ENCODE data around the gene SYNPO.

The SYNPO gene, protein sequence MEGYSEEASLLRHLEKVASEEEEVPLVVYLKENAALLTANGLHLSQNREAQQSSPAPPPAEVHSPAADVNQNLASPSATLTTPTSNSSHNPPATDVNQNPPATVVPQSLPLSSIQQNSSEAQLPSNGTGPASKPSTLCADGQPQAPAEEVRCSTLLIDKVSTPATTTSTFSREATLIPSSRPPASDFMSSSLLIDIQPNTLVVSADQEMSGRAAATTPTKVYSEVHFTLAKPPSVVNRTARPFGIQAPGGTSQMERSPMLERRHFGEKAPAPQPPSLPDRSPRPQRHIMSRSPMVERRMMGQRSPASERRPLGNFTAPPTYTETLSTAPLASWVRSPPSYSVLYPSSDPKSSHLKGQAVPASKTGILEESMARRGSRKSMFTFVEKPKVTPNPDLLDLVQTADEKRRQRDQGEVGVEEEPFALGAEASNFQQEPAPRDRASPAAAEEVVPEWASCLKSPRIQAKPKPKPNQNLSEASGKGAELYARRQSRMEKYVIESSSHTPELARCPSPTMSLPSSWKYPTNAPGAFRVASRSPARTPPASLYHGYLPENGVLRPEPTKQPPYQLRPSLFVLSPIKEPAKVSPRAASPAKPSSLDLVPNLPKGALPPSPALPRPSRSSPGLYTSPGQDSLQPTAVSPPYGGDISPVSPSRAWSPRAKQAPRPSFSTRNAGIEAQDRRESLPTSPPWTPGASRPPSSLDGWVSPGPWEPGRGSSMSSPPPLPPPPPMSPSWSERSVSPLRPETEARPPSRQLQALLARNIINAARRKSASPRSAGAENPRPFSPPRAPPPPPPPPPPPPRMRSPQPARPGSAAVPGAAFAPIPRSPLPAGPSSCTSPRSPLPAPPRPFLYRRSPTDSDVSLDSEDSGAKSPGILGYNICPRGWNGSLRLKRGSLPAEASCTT

DNA sequence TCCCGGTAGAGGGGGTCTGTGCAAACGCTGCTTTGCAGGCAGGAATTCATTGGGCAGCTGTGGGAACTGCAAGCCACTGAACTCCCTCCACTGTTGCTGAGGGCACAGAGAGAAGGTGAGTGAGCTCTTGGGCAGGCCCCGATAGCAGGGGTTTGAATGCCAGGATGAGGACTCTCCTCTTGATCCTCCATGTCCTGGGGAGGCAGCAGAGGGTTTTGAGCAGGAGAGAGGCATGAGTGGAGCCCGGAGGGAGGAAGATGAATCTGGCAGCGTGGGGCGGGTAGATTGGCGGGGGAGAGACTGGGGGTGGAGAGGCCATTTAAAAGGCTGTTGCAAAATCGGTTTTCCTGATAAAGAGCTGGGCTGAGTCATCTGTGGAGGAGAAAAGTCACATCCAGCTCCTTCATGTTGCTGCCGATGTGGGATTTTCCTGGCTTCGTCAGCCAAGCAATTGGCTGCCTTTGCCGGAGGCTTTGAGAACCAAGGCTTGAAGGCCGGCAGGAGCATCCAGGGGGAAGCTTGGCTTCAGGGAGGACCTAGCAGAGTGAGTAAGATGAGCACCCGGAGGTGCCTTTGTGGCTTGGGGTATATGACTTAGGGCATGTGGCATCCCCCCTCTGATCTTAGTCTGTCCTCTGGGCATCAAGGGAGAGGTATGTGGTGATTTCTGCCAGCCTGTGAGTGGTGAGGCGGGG is at the start of gene SYNPO:
TSS of gene SYNPO (plus strand) at position 350 of the 695 bp plus-strand sequence. CDS start 7,616 bp downstream, outside the sequence.
- DNase-seq (ENCODE audit: low spot score), result no peak

DNA sequence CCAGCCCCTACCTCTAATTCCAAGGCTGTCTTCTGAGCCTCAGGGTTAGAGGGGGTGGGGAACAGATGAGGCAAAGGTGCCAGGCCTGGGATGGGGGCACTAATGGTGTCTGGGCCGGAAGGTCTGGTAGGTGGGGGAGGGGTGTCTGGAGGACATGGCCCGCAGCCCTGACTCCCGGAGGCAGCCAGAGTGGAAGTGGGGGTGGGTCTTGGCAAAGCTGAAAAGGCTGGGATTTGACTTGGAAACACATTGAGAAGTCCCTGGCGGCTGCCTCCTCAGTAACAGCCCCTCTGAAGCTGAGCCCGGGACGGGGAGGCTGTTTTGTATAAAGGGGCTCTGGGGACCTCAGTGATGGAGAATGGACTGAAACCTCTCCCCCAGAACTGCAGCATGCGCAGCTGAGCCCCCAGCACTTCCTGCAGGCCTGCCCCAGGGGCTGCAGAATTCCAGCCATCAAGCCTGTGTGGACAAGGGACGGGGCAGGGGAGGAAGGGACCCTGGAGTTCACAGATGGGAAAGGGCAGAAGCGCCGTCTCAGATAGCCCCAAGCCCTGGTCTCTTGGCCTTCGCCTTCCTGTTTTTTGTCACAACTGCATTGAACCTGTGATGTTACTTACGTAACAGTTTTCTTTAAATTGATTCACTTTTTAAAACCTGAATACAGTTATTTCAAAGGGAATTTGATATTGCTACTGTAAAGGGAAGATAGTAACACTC is 49.3 kb upstream of the SYNPO start:
- no peak for DNase-seq (ENCODE audit: low spot score)

DNA sequence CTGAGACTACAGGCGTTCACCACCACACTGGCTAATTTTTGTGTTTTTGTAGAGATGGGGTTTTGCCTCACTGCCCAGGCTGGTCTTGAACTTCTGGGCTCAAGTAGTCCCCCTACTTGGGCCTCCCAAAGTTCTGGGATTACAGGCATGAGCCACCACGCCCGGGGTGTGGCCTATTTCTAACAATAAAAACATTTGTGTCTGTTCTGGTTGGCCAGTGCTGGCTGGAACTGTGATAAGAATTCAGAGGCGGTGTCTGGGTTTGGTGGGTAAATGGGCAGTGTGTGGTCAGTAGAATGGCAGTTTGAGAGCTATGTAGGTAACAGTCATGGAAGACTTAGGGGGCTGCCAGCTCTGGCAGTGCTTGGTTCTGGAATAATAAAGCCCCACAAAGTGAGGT is 46.9 kb upstream of the SYNPO start:
- no peak for DNase-seq (ENCODE audit: low spot score)

DNA sequence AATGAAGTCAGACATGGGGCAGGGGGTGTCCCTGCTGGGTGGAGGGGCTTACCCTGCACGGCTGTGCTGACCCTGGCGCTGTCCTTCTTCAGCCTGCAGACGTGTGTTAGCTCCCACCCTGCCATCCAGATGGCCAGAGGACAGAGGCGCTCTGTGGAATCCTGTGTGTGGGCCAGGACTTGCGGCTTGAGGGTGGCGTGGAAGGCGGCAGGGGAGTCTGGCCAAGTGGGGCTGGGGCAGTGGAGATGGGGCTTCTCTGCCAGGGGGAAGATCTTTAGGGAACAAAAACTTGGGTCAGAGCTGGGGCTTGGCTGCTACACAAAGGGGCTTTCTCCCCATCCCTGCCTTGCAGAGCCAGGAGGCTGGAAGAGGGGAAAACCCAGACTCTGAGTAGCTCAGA is 46.5 kb upstream of the SYNPO start:
- DNase-seq (ENCODE audit: low spot score), result no peak

DNA sequence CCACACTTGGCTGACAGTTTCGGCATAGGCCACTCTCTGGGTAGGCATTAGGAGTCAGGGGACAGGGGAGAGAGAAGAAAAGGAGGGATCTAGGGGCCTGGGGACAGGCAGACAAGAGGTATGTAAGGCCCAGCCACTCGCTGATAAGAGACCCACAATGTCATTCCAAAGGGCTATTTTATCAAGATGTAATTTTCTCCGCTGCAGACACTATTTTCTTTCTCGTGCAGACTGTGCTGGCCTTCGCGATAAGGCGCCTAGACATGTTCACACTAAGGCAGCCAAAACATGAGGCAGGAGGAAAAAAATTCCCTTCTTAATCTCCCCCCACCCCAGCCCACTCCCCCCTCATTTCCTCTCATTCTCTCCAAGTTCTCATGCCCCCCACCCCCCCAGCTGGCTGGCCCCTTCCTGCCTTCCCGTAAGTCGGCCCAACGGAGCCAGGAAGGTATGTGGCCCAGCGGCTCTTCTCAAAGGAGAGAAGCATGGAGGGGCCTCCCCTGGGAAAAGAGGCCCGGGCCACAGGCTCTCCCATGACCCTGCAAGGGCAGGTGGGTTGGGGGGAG is 44.9 kb upstream of the SYNPO start:
- DNase-seq (ENCODE audit: low spot score), result no peak

DNA sequence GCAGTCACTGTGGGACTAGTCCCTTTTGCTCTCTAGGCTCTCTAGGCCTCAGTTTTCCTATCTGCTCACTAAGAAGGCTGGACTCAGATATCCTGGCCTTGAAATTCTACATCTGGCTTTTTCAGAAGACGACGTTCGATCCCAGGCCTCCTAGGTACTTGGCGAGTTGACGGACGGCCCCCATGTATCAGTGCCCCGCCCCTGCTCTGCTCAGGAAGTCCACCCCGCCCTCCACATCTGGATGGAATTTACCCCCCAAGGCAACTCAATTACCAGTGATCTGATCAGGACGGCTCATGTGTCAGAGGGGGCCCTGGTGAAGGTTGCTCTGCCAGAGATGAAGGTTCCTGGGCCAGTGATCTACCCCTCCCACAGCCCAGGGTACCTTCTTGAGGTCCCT is 44.1 kb upstream of the SYNPO start:
- DNase-seq (ENCODE audit: low spot score), result no peak

DNA sequence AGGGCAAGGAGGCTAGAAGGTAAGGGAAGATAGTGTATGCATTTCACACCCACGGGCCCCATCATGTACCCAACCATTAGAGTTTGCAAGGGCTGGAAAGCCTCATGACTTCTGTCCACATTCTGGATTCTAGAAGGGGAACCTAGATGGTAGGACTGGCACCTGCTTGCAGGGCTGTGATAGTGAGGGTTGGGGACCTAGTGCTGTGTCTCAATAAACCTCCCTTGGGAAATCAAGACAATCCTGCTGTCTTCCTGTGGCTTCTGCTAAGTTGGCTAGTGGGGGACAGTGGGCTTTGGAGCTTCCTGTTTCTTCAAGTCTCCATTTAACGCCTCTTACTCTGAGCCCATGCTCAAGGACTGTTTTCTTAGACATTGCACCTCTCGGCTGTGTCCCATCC is 43.6 kb upstream of the SYNPO start:
- DNase-seq (ENCODE audit: low spot score), result no peak

DNA sequence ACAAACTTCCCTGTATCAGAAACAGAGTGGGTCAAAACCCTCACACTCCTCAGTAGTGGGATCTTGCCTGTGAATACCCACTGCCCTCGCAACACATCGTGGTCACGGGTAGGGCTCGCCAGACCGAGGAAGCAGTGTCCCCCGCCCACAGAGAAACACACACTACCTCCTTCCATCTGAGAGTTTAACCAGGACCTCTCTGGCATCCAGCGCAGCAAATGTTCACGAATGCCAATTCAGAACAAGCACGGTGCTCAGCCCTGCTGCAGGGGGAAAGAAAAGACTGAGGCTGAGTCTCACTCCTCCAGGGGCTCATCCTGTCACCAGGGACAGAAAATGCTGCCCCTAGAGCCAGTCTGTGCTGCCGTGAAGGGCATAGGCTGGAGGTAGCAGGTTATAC is 42.5 kb upstream of the SYNPO start:
- DNase-seq (ENCODE audit: low spot score), result no peak

DNA sequence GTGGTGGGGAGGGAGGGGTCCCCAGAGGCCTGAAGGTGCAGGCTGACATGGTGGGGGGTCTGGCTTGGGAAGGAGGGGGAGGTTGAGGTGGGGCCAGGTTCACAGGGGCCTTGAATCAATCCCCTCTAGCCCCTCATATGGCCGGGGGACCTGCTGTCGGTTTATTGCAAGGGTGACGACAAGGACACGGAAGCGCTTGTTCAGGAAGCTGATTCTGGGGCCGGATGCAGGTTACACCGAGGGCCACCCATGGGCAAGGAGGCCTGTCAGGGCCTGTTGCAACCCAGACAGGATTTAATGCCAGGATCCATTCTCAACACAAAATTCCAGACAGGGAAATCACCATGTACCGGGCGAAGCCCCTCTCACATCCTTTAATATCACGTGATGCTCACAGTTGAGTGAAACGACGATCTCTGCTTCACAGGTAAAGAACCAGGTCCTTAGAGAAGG is 41.6 kb upstream of the SYNPO start:
- DNase-seq (ENCODE audit: low spot score), result no peak

DNA sequence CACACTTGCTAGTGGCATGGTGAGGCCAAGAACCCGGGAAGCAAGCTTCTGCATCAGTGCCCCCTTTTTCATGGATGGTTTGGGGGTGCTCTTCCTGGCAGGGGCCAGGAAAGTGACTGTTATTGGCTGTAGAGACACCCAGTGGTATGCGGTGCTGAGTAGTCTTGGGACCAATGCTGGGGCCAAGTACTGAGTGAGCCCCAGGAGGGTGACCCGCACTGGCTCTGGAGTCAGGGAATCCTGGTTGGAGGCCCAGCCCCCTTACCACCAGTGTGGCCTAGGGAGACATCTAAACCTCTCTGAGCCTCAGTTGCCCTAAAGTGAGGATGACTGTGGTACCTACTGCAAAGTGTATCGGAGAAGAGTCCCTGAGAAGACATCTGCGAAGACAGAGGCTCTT is 41.2 kb upstream of the SYNPO start:
- DNase-seq (ENCODE audit: low spot score), result no peak

DNA sequence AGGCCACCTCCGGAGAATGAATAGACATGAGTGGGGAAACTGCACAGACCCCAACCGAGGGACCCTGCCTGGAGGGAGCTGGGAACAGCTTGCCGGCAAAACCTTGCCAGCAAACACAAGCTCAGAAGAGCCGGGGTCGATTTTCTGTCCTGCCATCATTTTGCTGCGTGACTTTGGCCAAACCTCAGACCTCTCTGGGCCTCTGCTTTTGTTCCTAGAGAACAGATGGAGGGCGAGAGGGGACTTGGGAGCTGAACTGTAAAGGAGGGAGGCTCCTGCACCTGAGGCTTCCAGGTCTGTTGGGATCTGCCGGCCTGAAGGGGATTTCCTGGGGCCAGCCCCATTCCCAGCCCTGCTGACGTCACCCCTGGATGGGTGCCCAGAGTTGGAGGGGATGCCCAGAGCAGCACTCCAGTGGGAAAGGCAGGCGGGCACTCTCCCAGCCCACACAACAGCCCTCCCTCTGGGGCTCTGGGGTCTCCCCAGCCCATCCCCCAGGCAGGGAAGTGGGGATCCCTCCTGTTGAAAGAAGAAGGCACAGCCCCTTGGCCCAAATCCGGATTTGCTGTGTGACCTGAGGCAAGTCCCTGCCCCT is 40.4 kb upstream of the SYNPO start:
- DNase-seq (ENCODE audit: low spot score), result no peak

DNA sequence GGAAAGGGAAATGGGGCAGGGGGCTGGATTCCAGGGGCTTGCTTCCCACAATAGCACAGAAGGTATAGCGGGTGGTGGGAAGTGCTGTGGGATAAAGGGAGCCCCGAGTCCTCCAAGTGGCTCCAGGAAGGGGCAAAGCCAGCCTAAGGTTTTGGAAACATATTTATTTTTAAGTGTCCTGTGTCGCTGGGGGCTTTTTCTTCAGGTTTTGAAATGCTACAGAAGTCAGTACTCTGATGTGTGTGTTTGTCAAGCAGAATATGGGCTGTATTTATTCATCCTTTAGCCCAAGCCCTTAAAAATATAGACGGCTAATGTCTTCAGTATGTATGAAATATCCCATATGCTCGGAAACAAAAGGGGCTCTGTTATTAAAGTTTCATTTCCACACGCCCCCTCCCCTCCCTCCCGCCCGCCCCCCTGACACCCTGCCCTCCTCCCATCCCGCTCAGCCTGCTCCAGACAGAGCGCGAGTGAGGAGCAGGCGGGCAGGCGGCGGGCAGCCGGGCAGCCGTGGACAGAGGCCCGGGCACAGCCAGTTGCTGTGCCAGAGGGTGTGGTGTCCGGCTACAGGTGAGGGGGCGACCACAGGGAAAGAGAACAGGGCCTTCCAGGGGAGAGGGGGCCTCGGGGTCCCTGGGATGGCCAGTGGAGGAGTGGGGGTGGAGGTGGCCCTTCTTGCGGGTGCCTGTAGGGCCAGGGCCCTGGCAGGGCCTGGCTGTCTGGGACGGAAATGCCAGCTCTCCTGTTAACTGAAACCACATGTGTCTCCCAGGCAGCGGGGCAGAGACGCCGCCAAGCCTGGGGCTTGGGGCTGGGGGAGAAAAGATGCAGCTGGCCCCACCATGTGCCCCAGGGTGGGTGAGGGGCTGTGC is 39.6 kb upstream of the SYNPO start:
- DNase-seq (ENCODE audit: low spot score), result no peak

DNA sequence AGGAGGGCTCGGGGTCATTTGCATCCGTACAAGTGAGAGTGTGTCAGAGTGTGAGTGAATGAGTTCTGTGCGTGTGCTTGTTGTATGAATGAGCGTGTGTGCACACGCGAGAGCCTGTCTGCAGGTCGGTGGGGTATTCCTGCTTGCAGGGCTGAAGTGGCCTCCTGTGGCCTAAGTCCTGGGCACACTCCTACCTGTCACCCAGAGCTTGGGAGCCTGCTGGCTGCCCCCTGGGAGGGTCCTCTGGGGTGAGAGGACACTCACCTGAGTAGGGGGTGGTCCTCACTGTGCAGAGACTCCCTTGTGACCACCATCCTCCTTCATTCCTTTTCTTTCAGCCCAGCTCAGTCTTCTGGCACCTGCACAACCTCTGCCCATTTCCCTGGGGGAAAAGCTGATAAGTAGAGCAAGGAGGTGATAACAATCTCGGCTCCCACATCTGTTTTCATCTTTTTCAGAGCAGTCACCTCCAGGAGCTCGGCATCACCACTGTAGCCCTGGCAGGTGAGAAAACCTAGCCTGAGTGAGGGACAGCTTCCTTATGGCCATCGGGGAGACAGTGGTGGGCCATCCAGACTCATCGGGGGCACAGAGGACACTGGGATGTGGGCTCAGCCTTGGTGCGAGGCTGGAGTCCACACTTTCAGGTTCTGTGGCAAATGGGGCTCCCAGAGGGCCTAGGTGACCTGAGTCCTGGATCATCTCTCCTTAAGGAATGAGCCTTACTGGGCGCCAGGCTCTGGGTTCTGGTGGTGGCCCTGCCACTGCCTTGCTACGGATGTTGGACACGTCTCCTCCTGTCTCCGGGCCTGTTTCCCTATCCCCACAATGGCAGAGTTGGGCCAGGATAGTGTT is 38.7 kb upstream of the SYNPO start:
- no peak for DNase-seq (ENCODE audit: low spot score)

DNA sequence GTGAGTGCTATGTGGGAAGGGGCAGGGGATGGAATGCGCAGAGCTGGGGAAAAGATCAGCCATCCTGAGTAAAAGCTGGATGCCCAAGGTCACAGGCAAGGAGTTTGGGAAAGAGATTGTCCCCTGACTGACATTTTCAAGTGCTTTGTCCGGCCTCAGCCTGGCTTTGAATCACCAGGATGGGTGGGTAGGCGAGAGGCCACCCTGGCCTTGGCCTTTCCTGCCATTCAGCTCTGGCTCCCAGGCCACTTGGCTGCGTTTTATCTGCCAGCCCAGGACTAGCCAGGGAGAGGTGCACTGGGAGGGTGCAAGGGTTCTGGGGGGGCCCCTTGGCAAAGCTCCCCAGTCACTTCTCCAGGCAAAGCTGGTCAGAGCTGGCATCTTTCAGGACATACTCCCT is 37.4 kb upstream of the SYNPO start:
- no peak for DNase-seq (ENCODE audit: low spot score)

DNA sequence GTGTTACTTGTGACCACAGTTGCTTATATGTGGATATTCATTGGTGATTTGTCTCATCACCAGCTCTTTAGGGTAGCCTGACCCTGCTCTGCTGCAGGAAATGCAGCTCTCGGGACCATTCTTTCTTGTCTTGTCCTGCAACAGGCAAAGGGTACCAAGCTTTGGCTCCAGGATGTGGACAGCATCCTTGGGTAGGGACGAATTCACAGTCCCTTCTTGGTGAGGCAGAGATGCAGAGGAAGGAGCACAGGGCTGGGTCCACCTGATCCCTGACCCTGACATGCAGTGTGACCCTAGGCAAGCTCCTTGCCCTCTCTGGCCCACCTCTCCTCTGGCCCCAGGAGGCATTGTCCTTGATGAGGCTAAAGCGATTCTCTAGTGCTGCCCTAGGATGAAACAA is 37.0 kb upstream of the SYNPO start:
- DNase-seq (ENCODE audit: low spot score), result no peak

DNA sequence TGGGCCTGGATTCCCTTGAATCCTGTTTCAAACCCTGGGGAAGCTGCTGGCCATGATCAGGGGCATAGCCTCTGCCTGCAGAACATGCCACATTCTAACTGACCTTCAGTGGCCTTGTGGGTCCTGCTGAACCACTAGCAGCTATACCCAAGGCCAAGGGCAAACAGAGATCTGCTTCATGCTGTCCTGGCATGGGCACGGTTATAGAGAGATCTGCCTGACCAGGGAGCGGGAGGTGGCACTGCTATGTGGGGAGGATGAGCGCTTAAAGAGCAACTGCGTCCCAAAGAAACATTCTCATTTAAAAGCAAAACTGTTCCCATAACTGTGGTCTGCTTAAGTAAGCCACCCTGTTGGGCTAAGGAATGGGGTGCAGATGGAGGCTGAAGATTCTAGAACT is 36.5 kb upstream of the SYNPO start:
- DNase-seq (ENCODE audit: low spot score), result no peak

DNA sequence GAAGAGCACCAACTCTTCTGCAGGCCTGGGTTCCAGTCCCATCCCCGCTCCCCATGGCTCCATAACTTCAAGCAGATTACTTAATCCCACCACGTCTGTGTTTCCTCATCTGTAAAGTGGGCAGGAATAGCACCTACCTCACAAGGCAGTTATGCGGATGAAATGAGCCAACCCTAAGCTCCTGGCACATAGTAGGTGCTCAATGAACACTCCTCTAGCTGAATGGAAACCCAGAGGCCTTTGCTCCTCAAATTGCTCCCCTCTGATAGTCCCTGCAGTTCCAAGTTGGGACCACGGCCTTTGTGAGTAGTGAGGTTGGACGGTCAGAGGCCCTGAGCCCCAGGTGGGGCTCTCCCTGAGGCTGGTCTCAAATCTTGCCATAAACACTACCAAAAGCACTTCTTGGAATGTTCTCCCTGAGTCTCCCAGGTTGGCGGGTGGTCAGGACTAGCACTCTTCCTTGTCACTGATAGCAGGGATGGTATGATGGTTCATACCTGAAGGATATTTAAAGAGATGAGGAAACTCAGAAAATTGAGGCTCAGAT is 35.5 kb upstream of the SYNPO start:
- no peak for DNase-seq (ENCODE audit: low spot score)

DNA sequence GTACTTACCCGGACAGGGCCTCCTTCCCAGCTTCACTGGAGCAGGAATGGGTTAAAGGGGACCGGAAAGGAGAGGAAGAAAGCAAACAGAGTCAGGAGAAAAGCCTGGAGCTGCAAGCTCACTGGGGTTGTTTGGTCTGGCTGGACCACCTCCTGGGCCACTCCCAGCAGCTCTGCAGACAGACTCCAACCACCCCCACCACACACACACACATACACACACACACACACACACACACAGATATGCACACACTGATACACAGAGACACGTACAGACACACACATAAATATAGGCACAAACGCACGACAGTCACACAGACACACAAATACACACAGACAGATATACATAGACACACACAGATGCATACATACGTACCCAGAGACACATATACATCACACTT is 34.9 kb upstream of the SYNPO start:
- DNase-seq (ENCODE audit: low spot score), result no peak

DNA sequence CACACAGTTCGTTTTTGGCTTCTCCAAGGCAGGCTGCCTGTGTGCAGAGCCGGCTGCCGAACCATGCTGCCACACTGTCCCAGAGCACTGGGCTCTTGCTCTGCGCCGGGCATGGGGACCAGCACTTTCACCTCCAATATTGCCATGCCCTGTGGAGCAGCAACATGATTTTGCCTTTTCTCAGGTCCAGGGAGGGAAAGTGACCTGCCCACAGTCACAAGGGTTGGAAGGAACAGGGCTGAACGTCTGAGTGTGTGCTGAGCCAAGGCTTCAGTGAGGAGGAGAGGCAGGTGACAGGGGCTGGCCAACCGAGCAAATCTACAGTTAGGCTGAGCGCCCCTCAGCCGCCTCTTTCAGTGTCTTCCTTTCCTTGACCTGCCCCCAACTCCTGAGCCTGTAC is 34.0 kb upstream of the SYNPO start:
- DNase-seq (ENCODE audit: low spot score), result no peak
